K562 (cell line): Measurements from ENCODE around the gene BBLN. TPM values are rescaled to one million over a fixed set of nuclear protein-coding genes. Genes with fewer than 3 reads are reported as not detected.
A peak's percentile ranks its signal among the peaks of the same experiment; 100 is the strongest.

Source experiments
- ATF2 ChIP-seq: sonication (generic); formaldehyde crosslinking; IDR thresholded peaks from 2 replicates; pipeline ENCODE4 v1.8.1; 2022; ENCODE audit warnings: missing genetic modification reagents
- FOSL1 ChIP-seq: fragments of 200-800 bp; sonication (Bioruptor generic); conservative IDR thresholded peaks from 2 replicates; pipeline ENCODE4 v1.6.1; 2016; ENCODE audit warnings: missing genetic modification characterization, missing compliant biosample characterization
- HDAC1 ChIP-seq, 2 experiments: fragments of 450-650 bp; IDR thresholded peaks; 2 replicates each; pipeline ENCODE4 v1.6.1; 2016 to 2017; ENCODE audit warnings: inconsistent platforms in 1 of 2, mild to moderate bottlenecking in 1 of 2, moderate library complexity in 1 of 2
- HLTF ChIP-seq: fragments of 450-650 bp; IDR thresholded peaks from 2 replicates; pipeline ENCODE4 v1.6.1; 2016
- ID3 ChIP-seq, 2 experiments: fragments of 250-450 bp in 1 of 2; fragments of 450-650 bp in 1 of 2; sonication (Bioruptor Pico) in 1 of 2; IDR thresholded peaks; 2 replicates each; pipeline versions ENCODE4 v1.6.1 to v1.8.0; 2016 to 2021; ENCODE audit warnings: mild to moderate bottlenecking in 2 of 2, moderate library complexity in 2 of 2, missing compliant biosample characterization in 1 of 2, missing genetic modification characterization in 1 of 2
- L3MBTL2 ChIP-seq: fragments of 450-650 bp; IDR thresholded peaks from 2 replicates; pipeline ENCODE4 v1.6.1; 2016; ENCODE audit warnings: mild to moderate bottlenecking, moderate library complexity
- MTA2 ChIP-seq: fragments of 450-650 bp; IDR thresholded peaks from 2 replicates; pipeline ENCODE4 v1.6.1; 2016; ENCODE audit warnings: low read depth
- NFIX ChIP-seq: fragments of 250-450 bp; sonication (Bioruptor Pico); IDR thresholded peaks from 2 replicates; pipeline ENCODE4 v1.4.0; 2020; ENCODE audit warnings: low read depth, mild to moderate bottlenecking, moderate library complexity
- PATZ1 ChIP-seq: fragments of 250-450 bp; sonication (Bioruptor Pico); IDR thresholded peaks from 2 replicates; pipeline ENCODE4 v1.5.0; 2020; ENCODE audit warnings: mild to moderate bottlenecking, borderline replicate concordance
- PCBP1 ChIP-seq: fragments of 200-400 bp; formaldehyde crosslinking; IDR thresholded peaks from 2 replicates; pipeline ENCODE4 v1.6.1; 2018; ENCODE audit warnings: mild to moderate bottlenecking, low read depth, low read length; ENCODE audit not compliant: poor library complexity, severe bottlenecking
- PHF21A ChIP-seq: fragments of 450-650 bp; IDR thresholded peaks from 2 replicates; pipeline ENCODE4 v1.6.1; 2017; ENCODE audit warnings: low read depth, borderline replicate concordance
- RUNX1 ChIP-seq: sonication (generic); IDR thresholded peaks from 2 replicates; pipeline ENCODE4 v1.6.1; 2016; ENCODE audit warnings: antibody characterized with exemption, low read depth
- TAL1 ChIP-seq: fragments of 450-650 bp; IDR thresholded peaks from 2 replicates; pipeline ENCODE4 v1.6.1; 2016; ENCODE audit warnings: mild to moderate bottlenecking
- TSHZ1 ChIP-seq: fragments of 250-450 bp; sonication (Bioruptor Pico); IDR thresholded peaks from 2 replicates; pipeline ENCODE4 v1.4.0; 2020; ENCODE audit warnings: mild to moderate bottlenecking, moderate library complexity
- YY1 ChIP-seq, 3 experiments: IDR thresholded peaks; 2 replicates each; pipeline ENCODE4 v1.6.1; 2011; ENCODE audit warnings: low read length in 2 of 3, mild to moderate bottlenecking in 2 of 3, moderate library complexity in 2 of 3, borderline replicate concordance in 1 of 3, control low read depth in 1 of 3, low read depth in 1 of 3; ENCODE audit not compliant: insufficient read depth in 3 of 3, insufficient replicate concordance in 2 of 3, control insufficient read depth in 1 of 3, insufficient read length in 1 of 3; ENCODE audit errors: extremely low read depth in 1 of 3
- ZC3H11A ChIP-seq: IDR thresholded peaks from 2 replicates; pipeline ENCODE4 v1.6.1; 2012; ENCODE audit warnings: low read depth, low read length, improper control_type of control experiment
- ZNF584 ChIP-seq: fragments of 200-800 bp; sonication (Bioruptor generic); IDR thresholded peaks from 2 replicates; pipeline ENCODE4 v1.6.1; 2016; ENCODE audit warnings: low read depth, mild to moderate bottlenecking, missing genetic modification characterization, missing compliant biosample characterization
- ZNF76 ChIP-seq: fragments of 250-450 bp; sonication (Bioruptor Pico); IDR thresholded peaks from 2 replicates; pipeline ENCODE4 v1.4.0; 2020; ENCODE audit warnings: mild to moderate bottlenecking, moderate library complexity, borderline replicate concordance
- polyA plus RNA-seq, 8 experiments: library from polyadenylated mRNA; depleted of rRNA in 4 of 8; stranded (reverse) in 5 of 8; unstranded in 3 of 8; fragments of >200 nt; fragmentation: Nextera tagmentation in 2 of 8; fragmentation: Illumina TruSeq in 1 of 8; extraction: Ambion mirVana in 2 of 8; extraction: Trizol in 1 of 8; gene quantifications; 2 replicates each; pipeline versions ENCODE4 v1.2.1 to v1.2.3, GENCODE V29; 2011 to 2014; ENCODE audit warnings: inconsistent platforms in 1 of 8, missing spikeins in 1 of 8
- total RNA-seq, 7 experiments: library from RNA; depleted of rRNA in 6 of 7; stranded (reverse); fragments of >200 nt in 6 of 7; fragmentation: Illumina TruSeq in 2 of 7; extraction: Trizol in 2 of 7; gene quantifications; 2 replicates each; pipeline versions ENCODE4 v1.2.1 to v1.2.3, GENCODE V29; 2011 to 2021; ENCODE audit warnings: low replicate concordance in 1 of 7

BBLN gene
- total and polyA plus RNA-seq, 9 of the 15 experiments (the other 6 are each of a cell fraction or from before 2014, with no cell fraction given): 4.2 to 331 (median 87.1) TPM

- peak; percentile 46 for TF ChIP-seq FOSL1 (tag)
- peak; percentile 91 for TF ChIP-seq RUNX1
- peak; percentile 93 for TF ChIP-seq MTA2
- TF ChIP-seq PATZ1: no peak
- no peak for TF ChIP-seq HLTF
- peak; percentile 59 to 79; a peak in 2 of 4 replicates for TF ChIP-seq HDAC1 (IDR thresholded peaks at IDR 0.05)
- peak; percentile 82 for TF ChIP-seq L3MBTL2
- no peak for TF ChIP-seq NFIX (CRISPR knock-in tag)
- 0 out of 2 replicates have a peak, but pooled peaks have one; percentile 22 for TF ChIP-seq ZNF76 (CRISPR knock-in tag)
- no peak for TF ChIP-seq TSHZ1
- no peak for TF ChIP-seq ATF2 (CRISPR knock-in tag)
- peak in 2 of 3 experiments; percentile 54 to 62 for TF ChIP-seq YY1 (IDR thresholded peaks at IDR 0.05; ENCODE audit: borderline replicate concordance in 1 of 3, control insufficient read depth in 1 of 3, extremely low read depth in 1 of 3, insufficient read depth in 3 of 3, insufficient read length in 1 of 3, insufficient replicate concordance in 2 of 3, low read depth in 1 of 3, low read length in 2 of 3)
- TF ChIP-seq PCBP1: peak; percentile 50
- peak; percentile 95 for TF ChIP-seq TAL1
- 0 out of 2 replicates have a peak, but pooled peaks have one; percentile 42 for TF ChIP-seq ZNF584 (CRISPR knock-in tag)
- peak; percentile 83; the same call in 1 of the 2 replicates for TF ChIP-seq PHF21A
- no peak for TF ChIP-seq ID3 (CRISPR knock-in tag; IDR thresholded peaks at IDR 0.05)
- TF ChIP-seq ID3 (tag; IDR thresholded peaks at IDR 0.05): peak; percentile 73; the same call in 1 of the 2 replicates
- TF ChIP-seq ZC3H11A: 0 out of 2 replicates have a peak, but pooled peaks have one; percentile 37
These were observed 44.6 kb upstream of the BBLN start (continued) for GRCh38 chr9:128115187-128116103.
